Stimulated activated CD4-positive, alpha-beta T cell treated with anti-CD3 and anti-CD28 coated beads, TNF-alpha, amount 100 ng/mL, for 48 hours (primary cell): Measurements from ENCODE around the gene ATP4B.
"Not testable (repeated sequence)": the region's sequence is repeated elsewhere in the genome, so short reads cannot be mapped to it uniquely, and the experiment has no call there.

Source experiments
- DNase-seq, 3 donors: peaks; one replicate each; pipeline ENCODE4 v3.0.0-alpha.2; 2020; ENCODE audit warnings: low read depth in 3 of 3

The ATP4B gene

GRCh38 chr13:113625965-113626721, 31.9 kb downstream of the ATP4B start:
- DNase-seq, result no peak

GRCh38 chr13:113624640-113625304, 33.2 kb downstream of the ATP4B start:
- DNase-seq, result not testable (repeated sequence)

- no peak for DNase-seq
Measured at GRCh38 chr13:113624235-113624587, 33.8 kb downstream of the ATP4B start.

- no peak for DNase-seq
Measured at GRCh38 chr13:113623491-113624234, 34.3 kb downstream of the ATP4B start.

GRCh38 chr13:113622791-113623490, 35.1 kb downstream of the ATP4B start:
- no peak for DNase-seq

GRCh38 chr13:113621986-113622550, 35.9 kb downstream of the ATP4B start:
- DNase-seq, result not testable (repeated sequence)

- not testable (repeated sequence) for DNase-seq
Measured at GRCh38 chr13:113621498-113621897, 36.5 kb downstream of the ATP4B start.

GRCh38 chr13:113621046-113621445, 37.0 kb downstream of the ATP4B start:
- DNase-seq, result no peak

- DNase-seq, result no peak
Measured at GRCh38 chr13:113620036-113620796, 37.8 kb downstream of the ATP4B start.

- no peak for DNase-seq
Measured at GRCh38 chr13:113618455-113618854, 39.5 kb downstream of the ATP4B start.

GRCh38 chr13:113617961-113618360, 40.0 kb downstream of the ATP4B start:
- no peak for DNase-seq

- DNase-seq, result no peak
Measured at GRCh38 chr13:113616991-113617749, 40.8 kb downstream of the ATP4B start.

GRCh38 chr13:113616281-113616906, 41.6 kb downstream of the ATP4B start:
- DNase-seq, result no peak

GRCh38 chr13:113613789-113614379, 44.1 kb downstream of the ATP4B start:
- DNase-seq, result no peak

GRCh38 chr13:113612607-113613006, 45.4 kb downstream of the ATP4B start:
- DNase-seq, result no peak

GRCh38 chr13:113611996-113612395, 46.0 kb downstream of the ATP4B start:
- DNase-seq, result no peak

- no peak for DNase-seq
Measured at GRCh38 chr13:113610266-113610665, 47.7 kb downstream of the ATP4B start.

- no peak for DNase-seq
Measured at GRCh38 chr13:113609616-113610015, 48.4 kb downstream of the ATP4B start.

- DNase-seq, result no peak
Measured at GRCh38 chr13:113608967-113609533, 48.9 kb downstream of the ATP4B start.
